Measurements from ENCODE around the gene PFKL.

Gene PFKL

GRCh38 chr21:44299458-44300261 is at the start of gene PFKL:
TSS of gene PFKL (plus strand) at chr21:44300053. CDS start at chr21:44300106, 53 bp downstream.
- H3K4me3 ChIP-seq (ENCODE audit: low read depth, low read length), result peak within 1 kb of the TSS; percentile 56

- H3K4me3 ChIP-seq (ENCODE audit: low read depth, low read length), result no peak overlapping the region
Observed at GRCh38 chr21:44253832-44254710, 45.8 kb upstream of the PFKL start.

DNA sequence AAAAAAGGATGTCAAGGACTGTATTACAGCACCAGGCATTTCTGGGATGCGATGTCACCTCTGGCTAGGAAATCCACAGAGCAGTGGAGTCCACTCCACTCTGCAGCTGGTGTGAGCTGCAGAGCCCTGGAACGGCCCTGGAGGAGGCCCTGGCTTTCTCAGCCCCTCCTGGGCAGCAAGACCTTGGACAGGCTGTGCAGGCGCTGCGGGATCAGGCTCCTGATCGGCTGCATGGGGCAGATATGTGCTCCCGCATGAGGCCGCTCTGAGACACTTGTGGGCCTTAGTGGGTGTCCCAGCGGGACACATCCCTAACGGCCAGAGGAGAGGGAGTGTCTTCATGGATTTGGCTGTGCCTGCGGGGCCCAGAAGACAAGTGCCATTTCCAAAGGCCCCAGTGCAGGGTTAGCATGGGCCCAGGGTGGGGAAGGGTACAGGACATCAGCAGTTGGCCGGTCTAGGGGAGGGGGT is 44.3 kb upstream of the PFKL start:
- H3K4me3 ChIP-seq (ENCODE audit: low read depth, low read length), result no peak overlapping the region

GRCh38 chr21:44258056-44258725 is 41.7 kb upstream of the PFKL start:
- no peak overlapping the region for H3K4me3 ChIP-seq (ENCODE audit: low read depth, low read length)

DNA sequence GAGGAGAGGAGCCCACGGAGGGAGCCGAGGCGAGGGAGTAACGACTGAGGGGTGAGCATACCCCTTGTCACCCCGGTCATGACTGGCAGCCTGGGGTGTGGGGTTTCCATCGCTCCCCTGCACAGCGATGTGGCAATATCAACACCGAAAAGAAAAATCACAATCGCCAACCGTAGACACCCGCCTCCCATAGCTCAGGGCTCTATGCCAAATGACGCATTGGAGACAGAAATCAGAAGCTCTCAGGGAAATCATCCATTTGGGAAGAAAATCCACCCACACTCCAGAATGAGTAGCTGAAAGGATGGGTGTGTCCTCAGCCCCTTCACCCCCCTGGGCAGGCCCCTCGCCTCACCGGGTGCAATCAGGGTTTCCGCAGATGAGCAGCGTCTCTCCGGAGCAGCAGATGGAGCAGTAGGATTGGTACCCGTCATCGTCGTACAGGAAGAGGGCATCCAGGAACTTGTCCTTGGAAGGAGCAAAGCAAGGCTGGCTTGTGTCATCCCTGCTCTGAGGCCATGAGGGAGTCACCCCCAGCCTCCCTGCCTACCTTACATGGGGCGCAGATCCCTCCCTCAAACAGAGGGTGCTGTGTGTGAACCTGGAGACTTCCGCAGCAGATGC is 40.7 kb upstream of the PFKL start:
- no peak overlapping the region for H3K4me3 ChIP-seq (ENCODE audit: low read depth, low read length)

DNA sequence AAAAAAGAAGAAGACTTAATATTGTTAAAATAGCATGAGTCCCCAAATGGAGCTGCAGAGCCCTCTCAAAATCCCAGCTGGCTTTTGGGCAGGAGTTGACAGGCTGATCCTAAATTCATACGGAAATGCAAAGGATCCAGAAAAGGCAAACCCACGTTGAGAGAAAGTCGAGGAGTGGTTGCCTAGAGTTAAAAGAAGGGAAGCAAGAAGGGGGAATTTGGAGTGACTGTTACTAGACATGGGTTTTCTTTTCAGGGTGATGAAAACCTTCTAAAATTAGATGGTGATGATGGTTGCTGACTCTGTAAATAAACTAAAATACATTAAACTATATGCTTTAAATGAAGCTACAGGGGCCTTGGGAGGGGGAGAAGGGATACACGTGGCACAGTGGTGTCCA is 39.8 kb upstream of the PFKL start:
- H3K4me3 ChIP-seq (ENCODE audit: low read depth, low read length), result no peak overlapping the region

DNA sequence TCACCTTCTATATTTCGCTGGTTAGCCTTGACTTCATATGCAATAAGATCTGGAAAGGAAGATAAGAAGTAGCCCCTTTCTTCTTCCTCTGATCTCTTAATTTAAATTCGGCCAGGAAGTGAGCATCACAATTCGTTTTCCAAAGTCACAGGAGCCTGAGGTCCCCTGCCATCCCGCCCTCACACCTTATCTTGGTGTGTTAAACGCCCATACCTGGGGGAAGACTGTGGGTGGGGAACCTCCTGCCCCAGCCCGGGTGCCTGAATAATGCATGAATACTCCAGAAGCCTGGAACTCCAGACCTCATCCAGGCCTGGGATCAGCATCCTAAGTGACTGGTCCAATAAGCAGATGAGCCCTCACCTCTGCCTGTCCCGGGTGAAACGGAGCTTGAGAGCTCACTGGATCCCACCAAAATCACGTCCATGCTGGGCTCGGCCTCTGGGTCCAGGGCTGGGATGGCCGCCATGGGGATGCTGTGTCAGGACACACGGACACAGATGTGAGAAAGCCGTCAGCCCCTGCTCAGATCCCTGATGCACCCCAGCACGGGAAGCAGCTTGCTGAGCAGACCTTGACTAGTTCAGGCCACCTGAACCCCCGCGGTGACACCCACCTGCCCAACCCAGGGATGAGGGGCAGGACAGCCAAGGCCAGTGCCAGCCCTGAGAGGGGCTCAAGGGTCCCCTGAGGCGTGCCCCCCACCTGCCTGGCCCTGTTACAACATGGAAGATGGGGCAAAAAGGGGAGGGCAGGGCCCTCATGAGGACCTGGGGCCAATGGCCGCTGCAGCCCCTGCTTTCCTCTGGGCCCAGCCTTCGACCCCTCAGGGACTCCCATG is 38.8 kb upstream of the PFKL start:
- H3K4me3 ChIP-seq (ENCODE audit: low read depth, low read length), result no peak overlapping the region

- no peak within 1 kb of the TSS for H3K4me3 ChIP-seq (ENCODE audit: low read depth, low read length)
Observed at GRCh38 chr21:44261675-44262295, 38.1 kb upstream of the PFKL start, which contains the start of gene DNMT3L. TSS of gene DNMT3L (minus strand) at chr21:44261897. CDS start at chr21:44261259, 638 bp downstream.

DNA sequence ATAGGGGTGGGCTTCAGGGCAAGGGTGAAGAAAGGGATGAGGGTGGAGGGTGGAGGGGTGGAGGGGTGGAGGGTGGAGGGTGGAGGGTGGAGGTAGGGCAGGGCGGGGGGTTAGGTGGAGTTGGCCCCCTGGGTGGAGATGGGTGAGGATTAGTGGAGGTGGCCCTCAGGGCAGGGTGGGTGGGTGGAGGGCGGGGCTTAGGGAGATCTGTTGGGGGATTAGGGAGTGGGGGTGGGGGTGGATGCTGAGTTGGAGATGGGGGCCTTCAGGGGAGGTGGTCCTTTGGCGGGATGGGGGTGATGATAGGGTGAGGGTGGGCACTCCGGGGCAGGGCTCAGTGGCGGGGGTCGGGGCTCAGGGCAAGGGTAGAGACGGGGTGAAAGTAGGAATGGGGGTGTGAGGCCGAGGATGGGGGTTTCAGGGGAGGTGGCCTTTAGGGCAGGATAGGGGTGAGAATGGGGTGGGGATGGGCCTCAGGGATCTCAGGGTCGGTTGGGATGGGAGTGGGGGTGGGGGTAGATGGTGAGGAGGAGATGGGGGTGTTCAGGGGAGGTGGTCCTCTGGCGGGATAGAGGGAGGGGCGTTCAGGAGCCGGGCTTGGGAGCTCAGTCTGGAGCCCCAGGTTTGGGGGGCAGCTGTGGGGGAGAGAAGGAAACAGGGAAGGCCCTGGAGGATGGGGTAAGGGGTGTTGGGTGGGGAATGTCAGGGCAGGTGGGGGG is 37.4 kb upstream of the PFKL start:
- H3K4me3 ChIP-seq (ENCODE audit: low read depth, low read length), result no peak overlapping the region

DNA sequence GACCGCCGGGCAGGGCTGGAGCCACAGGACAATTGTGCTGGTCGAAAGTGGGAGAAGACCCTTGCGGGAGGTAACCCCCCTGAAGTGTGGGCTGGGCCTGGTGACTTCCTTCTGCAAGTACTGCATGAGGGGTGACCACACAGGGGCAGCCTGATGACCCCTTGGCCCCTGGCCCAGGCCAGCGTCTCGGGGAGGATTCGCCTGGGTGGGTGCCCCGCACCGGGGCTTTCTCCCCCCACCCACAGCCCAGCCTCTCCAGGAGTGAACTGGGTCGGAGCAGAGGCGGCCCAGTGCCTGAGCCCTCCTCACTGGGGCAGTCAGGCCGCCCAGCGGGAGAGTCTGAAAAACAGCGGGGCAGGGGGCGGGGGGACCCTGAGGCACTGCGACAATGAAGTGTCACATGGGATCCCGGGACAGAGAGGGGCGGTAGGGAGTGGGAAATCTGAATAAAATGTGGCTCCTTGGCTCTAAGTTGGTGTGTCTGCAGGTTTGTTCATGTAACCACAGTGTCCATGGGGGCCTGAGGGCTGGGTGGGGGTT is 36.6 kb upstream of the PFKL start:
- no peak overlapping the region for H3K4me3 ChIP-seq (ENCODE audit: low read depth, low read length)

GRCh38 chr21:44263768-44264167 is 36.1 kb upstream of the PFKL start:
- no peak overlapping the region for H3K4me3 ChIP-seq (ENCODE audit: low read depth, low read length)

- no peak overlapping the region for H3K4me3 ChIP-seq (ENCODE audit: low read depth, low read length)
Observed at GRCh38 chr21:44265734-44266270, 34.1 kb upstream of the PFKL start.

DNA sequence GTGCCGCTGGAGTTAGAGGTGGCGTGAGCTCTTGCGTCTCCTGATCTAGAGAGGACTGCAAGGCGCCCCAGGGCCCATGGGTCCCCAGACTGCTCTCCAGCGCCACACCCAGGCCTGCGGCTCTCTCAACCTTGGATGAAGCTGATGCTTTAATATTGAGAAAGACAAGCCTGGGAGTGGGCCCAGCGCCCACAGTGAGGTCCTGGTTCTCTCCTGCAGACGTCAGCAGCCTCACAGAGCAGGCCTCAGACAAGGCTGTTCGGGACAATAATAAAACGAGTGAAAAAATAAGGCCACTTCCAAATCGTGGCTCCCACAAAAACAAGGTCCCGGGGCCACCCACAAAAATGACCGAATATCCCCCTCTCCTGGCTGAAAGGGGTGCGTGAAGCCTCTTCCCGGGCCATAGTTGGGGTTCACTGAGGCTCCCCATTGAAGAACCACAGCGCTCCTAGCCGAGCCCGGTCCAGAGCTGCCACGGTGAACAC is 32.2 kb upstream of the PFKL start:
- H3K4me3 ChIP-seq (ENCODE audit: low read depth, low read length), result no peak overlapping the region

DNA sequence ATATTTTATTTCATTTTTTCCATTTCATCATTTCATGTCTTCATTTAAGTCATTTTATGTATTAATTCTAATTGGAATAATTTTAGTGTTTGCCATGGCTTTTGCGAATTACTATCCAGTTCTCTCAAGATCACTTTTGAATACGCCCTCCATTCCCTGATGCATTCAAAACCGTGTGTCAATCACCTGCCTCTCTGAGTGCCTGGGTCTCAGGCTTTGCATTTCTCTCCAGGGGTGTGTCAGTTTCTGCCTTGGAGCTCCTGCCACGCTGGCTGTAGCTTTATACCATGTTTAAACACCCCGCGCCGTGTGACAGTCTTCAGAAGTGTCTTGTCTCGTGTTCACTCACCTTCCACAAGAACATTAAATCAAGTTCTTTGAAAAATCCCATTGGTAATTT is 30.8 kb upstream of the PFKL start:
- no peak overlapping the region for H3K4me3 ChIP-seq (ENCODE audit: low read depth, low read length)

DNA sequence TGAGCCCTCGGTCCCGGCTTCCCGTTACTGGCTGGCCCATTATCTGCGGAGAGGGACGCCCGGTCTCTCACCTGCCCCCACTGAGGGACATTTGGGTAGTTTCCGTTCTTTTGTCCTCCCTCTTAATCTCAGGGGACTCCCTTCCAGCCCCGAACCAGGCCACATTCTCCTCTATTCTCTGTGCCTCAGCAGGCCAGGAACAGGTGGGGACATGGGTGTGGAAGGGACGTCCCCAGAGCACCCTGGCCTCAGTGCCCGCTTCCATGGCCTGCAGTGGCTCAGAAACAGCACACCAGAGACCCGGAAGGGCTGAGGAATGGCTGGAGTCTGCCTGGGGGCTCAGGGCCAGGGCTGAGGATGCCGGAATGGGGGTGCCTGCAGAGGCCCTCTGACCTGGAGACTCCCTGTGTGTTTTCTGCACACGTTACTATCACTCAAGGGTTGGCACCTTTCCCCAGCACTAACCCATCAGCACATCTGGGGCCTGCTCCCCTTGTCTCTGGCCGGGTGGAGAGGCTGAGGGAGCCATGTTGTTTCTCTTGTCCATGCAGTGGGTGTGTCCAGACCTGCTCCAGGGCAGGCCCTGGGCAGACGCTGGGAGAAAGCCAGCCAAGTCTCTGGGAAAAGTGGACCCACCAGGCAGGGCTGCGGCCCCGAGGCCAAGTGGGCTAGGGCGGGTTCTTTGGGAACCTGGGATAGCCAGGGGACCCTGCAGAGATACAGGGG is 28.1 kb upstream of the PFKL start:
- no peak overlapping the region for H3K4me3 ChIP-seq (ENCODE audit: low read depth, low read length)

- H3K4me3 ChIP-seq (ENCODE audit: low read depth, low read length), result no peak overlapping the region
Observed at GRCh38 chr21:44272284-44272858, 27.5 kb upstream of the PFKL start.

GRCh38 chr21:44273046-44273445 is 26.8 kb upstream of the PFKL start:
- no peak overlapping the region for H3K4me3 ChIP-seq (ENCODE audit: low read depth, low read length)
